ENCODE data around the gene GNB1. TPM values are rescaled to one million over a fixed set of nuclear protein-coding genes. Genes with fewer than 3 reads are reported as not detected.

The GNB1 gene
- total and polyA plus RNA-seq, 2 of the 4 experiments (the other 2 are of a cell fraction): 73.5 to 371 TPM

GRCh38 chr1:1847061-1847850 is 43.6 kb downstream of the GNB1 start:
- no peak overlapping the region for H3K14ac ChIP-seq (replicated peaks; ENCODE audit: low read depth, low read length)
- no peak overlapping the region for H4K8ac ChIP-seq (ENCODE audit: low read depth in 2 of 2, low read length in 2 of 2)
- H4K91ac ChIP-seq (ENCODE audit: insufficient read depth, low read depth, low read length): no peak overlapping the region
- DNase-seq: no peak
- H3K56ac ChIP-seq (ENCODE audit: extremely low read depth, insufficient read depth, low read length): no peak overlapping the region
- dilution Hi-C loops (cut with HindIII; ENCODE audit: low sequenced_read_pairs, unreplicated experiment): no loop called here
- in situ Hi-C loops (cut with MboI; ENCODE audit: low sequenced_read_pairs): no loop called here
- CTCF ChIA-PET: no interaction called here
- no peak overlapping the region for H2BK120ac ChIP-seq (ENCODE audit: low read depth, low read length)
- peaks cover 5% of the 10 kb centered on the region; the same call in 1 of the 2 replicates for H3K36me3 ChIP-seq (ENCODE audit: control insufficient read depth, insufficient read depth, low read length)
- POLR2A ChIA-PET (ENCODE audit: unreplicated experiment): no interaction called here
- no peak overlapping the region for H2AK9ac ChIP-seq (replicated peaks; ENCODE audit: low read depth, low read length, poor library complexity)
- TSS peak; percentile 5 for BruUV-seq (replicated peaks)
- peak; percentile 38 for ATAC-seq (ENCODE audit: low read depth)
- no peaks in the 10 kb centered on the region for H3K27me3 ChIP-seq (ENCODE audit: control insufficient read depth, insufficient read depth, low read length)
- no peak overlapping the region for H3K9ac ChIP-seq (ENCODE audit: low read depth, low read length)
- 0 out of 2 replicates have a peak overlapping the region, but pooled peaks have one; percentile 8 for H3K23ac ChIP-seq (ENCODE audit: low read depth, low read length)
- H4K5ac ChIP-seq (ENCODE audit: low read depth, low read length): no peak overlapping the region
- H3K79me1 ChIP-seq (ENCODE audit: low read depth in 1 of 2, low read length in 2 of 2): peaks cover 0 to 56% of the 10 kb centered on the region in 2 experiments; a peak in 3 of 4 replicates
- H3K27ac ChIP-seq (ENCODE audit: insufficient read depth, low read length): peak overlapping the region; percentile 4; the same call in 1 of the 2 replicates
- intact Hi-C loops (cut with micrococcal nuclease): loop anchor here (5.0 kb wide), 1 partner anchor 35 kb away; no protein-coding TSS in a partner anchor
- no peak overlapping the region for H2AK5ac ChIP-seq (ENCODE audit: low read depth, low read length)
- peak overlapping the region; percentile 16 for H2BK5ac ChIP-seq (ENCODE audit: low read depth, low read length, poor library complexity, severe bottlenecking)
- H2BK20ac ChIP-seq (ENCODE audit: low read depth, low read length): no peak overlapping the region
- no peaks in the 10 kb centered on the region for H3K9me3 ChIP-seq (ENCODE audit: control insufficient read depth, insufficient read depth, low read length)
- H3K4me1 ChIP-seq (ENCODE audit: control insufficient read depth, insufficient read depth, low read length): no peaks in the 10 kb centered on the region
- H3K4me2 ChIP-seq (ENCODE audit: low read depth, low read length): no peak overlapping the region
- H3K9me1 ChIP-seq (ENCODE audit: insufficient read depth, low read length): peaks cover 11% of the 10 kb centered on the region; the same call in 1 of the 2 replicates
- peaks cover 99% of the 10 kb centered on the region for H4K20me1 ChIP-seq (ENCODE audit: insufficient read depth, low read length)
- 60% methylated on average over 2 of the region's 8 CpGs; no CpG with 5 or more reads in 1 of the 2 experiments for WGBS, 2 experiments (ENCODE audit: extremely low coverage in 2 of 2, insufficient read length in 1 of 2)
- no peak overlapping the region for H3K4ac ChIP-seq (ENCODE audit: low read depth, low read length)
- H2BK15ac ChIP-seq (ENCODE audit: low read depth, low read length): no peak overlapping the region
- no peak overlapping the region for H3K4me3 ChIP-seq (ENCODE audit: insufficient read depth, low read depth, low read length)
- H2AFZ ChIP-seq (replicated peaks; ENCODE audit: low read length, poor library complexity): no peak overlapping the region
- H3K18ac ChIP-seq (ENCODE audit: low read depth, low read length): no peak overlapping the region
- TF ChIP-seq SMC3 (IDR thresholded peaks at IDR 0.05; ENCODE audit: low read depth, low read length) (no peak), MAFK (IDR thresholded peaks at IDR 0.05; ENCODE audit: low read depth, low read length) (no peak), POLR2A (IDR thresholded peaks at IDR 0.05; ENCODE audit: low read depth, low read length) (no peak), MAZ (IDR thresholded peaks at IDR 0.05; ENCODE audit: borderline replicate concordance, low read depth, low read length) (no peak), FOS (IDR thresholded peaks at IDR 0.05; ENCODE audit: low read depth, low read length) (no peak), ELK1 (IDR thresholded peaks at IDR 0.05; ENCODE audit: borderline replicate concordance, low read depth, low read length) (no peak), CHD1 (IDR thresholded peaks at IDR 0.05; ENCODE audit: low read depth, low read length) (no peak), USF2 (IDR thresholded peaks at IDR 0.05; ENCODE audit: low read depth, low read length) (no peak), RAD21 (IDR thresholded peaks at IDR 0.05; ENCODE audit: low read length) (no peak), CEBPB (IDR thresholded peaks at IDR 0.05; ENCODE audit: low read depth, low read length) (no peak), BHLHE40 (IDR thresholded peaks at IDR 0.05; ENCODE audit: low read depth, low read length) (no peak), NFE2L2 (IDR thresholded peaks at IDR 0.05; ENCODE audit: low read depth, low read length) (no peak), MXI1 (IDR thresholded peaks at IDR 0.05; ENCODE audit: borderline replicate concordance, low read depth, low read length) (no peak), RCOR1 (IDR thresholded peaks at IDR 0.05; ENCODE audit: insufficient replicate concordance, low read length) (no peak)
- TF ChIP-seq, protein P1, sequence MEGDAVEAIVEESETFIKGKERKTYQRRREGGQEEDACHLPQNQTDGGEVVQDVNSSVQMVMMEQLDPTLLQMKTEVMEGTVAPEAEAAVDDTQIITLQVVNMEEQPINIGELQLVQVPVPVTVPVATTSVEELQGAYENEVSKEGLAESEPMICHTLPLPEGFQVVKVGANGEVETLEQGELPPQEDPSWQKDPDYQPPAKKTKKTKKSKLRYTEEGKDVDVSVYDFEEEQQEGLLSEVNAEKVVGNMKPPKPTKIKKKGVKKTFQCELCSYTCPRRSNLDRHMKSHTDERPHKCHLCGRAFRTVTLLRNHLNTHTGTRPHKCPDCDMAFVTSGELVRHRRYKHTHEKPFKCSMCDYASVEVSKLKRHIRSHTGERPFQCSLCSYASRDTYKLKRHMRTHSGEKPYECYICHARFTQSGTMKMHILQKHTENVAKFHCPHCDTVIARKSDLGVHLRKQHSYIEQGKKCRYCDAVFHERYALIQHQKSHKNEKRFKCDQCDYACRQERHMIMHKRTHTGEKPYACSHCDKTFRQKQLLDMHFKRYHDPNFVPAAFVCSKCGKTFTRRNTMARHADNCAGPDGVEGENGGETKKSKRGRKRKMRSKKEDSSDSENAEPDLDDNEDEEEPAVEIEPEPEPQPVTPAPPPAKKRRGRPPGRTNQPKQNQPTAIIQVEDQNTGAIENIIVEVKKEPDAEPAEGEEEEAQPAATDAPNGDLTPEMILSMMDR (conservative IDR thresholded peaks at IDR 0.05; ENCODE audit: low read depth, low read length): no peak

Data from IMR-90 (cell line).